H9 (cell line): ENCODE measurements around the gene PIP4K2A. TPM values are rescaled to one million over a fixed set of nuclear protein-coding genes. Genes with fewer than 3 reads are reported as not detected.

Experiments used
- DNase-seq: peaks from one replicate; pipeline ENCODE4 v3.0.0-alpha.2; 2017
- H2AFZ ChIP-seq: one replicate; pipeline ENCODE4 v1.6.1; 2013; ENCODE audit warnings: mild to moderate bottlenecking, low read length, control low read depth, moderate library complexity
- H2AK5ac ChIP-seq: 2 replicates; pipeline ENCODE4 v1.6.1; 2013; ENCODE audit warnings: low read length, control low read depth, mixed read lengths; ENCODE audit not compliant: insufficient read length
- H2BK120ac ChIP-seq: one replicate; pipeline ENCODE4 v1.6.1; 2013; ENCODE audit warnings: low read depth, mild to moderate bottlenecking, low read length, control low read depth, inconsistent platforms; ENCODE audit not compliant: poor library complexity, severe bottlenecking
- H2BK12ac ChIP-seq: 2 replicates; pipeline ENCODE4 v1.6.1; 2013; ENCODE audit warnings: low read length, control low read depth, mixed read lengths, low read depth; ENCODE audit not compliant: insufficient read length
- H2BK15ac ChIP-seq: 2 replicates; pipeline ENCODE4 v1.6.1; 2013; ENCODE audit warnings: low read depth, low read length, control low read depth
- H2BK20ac ChIP-seq: one replicate; pipeline ENCODE4 v1.6.1; 2013; ENCODE audit warnings: low read depth, mild to moderate bottlenecking, low read length, control low read depth, inconsistent platforms; ENCODE audit not compliant: poor library complexity, severe bottlenecking
- H2BK5ac ChIP-seq: 2 replicates; pipeline ENCODE4 v1.6.1; 2013; ENCODE audit warnings: low read length, control low read depth, mixed read lengths; ENCODE audit not compliant: insufficient read length
- H3K14ac ChIP-seq: 2 replicates; pipeline ENCODE4 v1.6.1; 2013; ENCODE audit warnings: low read length, control low read depth; ENCODE audit not compliant: insufficient read depth
- H3K18ac ChIP-seq: 2 replicates; pipeline ENCODE4 v1.6.1; 2013; ENCODE audit warnings: low read depth, mild to moderate bottlenecking, mixed read lengths, low read length, control low read depth; ENCODE audit not compliant: insufficient read length
- H3K23ac ChIP-seq: 2 replicates; pipeline ENCODE4 v1.6.1; 2013; ENCODE audit warnings: low read length, control low read depth, mixed read lengths, low read depth; ENCODE audit not compliant: insufficient read length
- H3K23me2 ChIP-seq: 2 replicates; pipeline ENCODE4 v1.6.1; 2013; ENCODE audit warnings: low read depth, mild to moderate bottlenecking, mixed read lengths, low read length, control low read depth; ENCODE audit not compliant: insufficient read length, poor library complexity, severe bottlenecking
- H3K27ac ChIP-seq: 2 replicates; pipeline ENCODE4 v1.5.1; 2013; ENCODE audit warnings: low read length, control low read depth, mixed read lengths, low read depth; ENCODE audit not compliant: insufficient read length
- H3K27me3 ChIP-seq: 2 replicates; pipeline ENCODE4 v1.6.1; 2013; ENCODE audit warnings: low read length, control low read depth, inconsistent platforms; ENCODE audit not compliant: insufficient read depth
- H3K4ac ChIP-seq: 2 replicates; pipeline ENCODE4 v1.6.1; 2013; ENCODE audit warnings: low read depth, mild to moderate bottlenecking, control low read depth, inconsistent platforms, low read length, moderate library complexity
- H3K4me1 ChIP-seq: 2 replicates; pipeline ENCODE4 v1.6.1; 2013; ENCODE audit warnings: low read length, control low read depth, inconsistent platforms; ENCODE audit not compliant: insufficient read depth
- H3K4me2 ChIP-seq: 2 replicates; pipeline ENCODE4 v1.6.1; 2013; ENCODE audit warnings: low read length, control low read depth, mixed read lengths; ENCODE audit not compliant: insufficient read length, insufficient read depth
- H3K56ac ChIP-seq: 2 replicates; pipeline ENCODE4 v1.6.1; 2013; ENCODE audit warnings: low read depth, mild to moderate bottlenecking, mixed read lengths, low read length, control low read depth; ENCODE audit not compliant: insufficient read length
- H3K79me1 ChIP-seq: 2 replicates; pipeline ENCODE4 v1.6.1; 2013; ENCODE audit warnings: low read depth, mild to moderate bottlenecking, moderate library complexity, low read length, control low read depth, inconsistent platforms; ENCODE audit not compliant: insufficient read depth, poor library complexity, severe bottlenecking
- H3K79me2 ChIP-seq: 2 replicates; pipeline ENCODE4 v1.6.1; 2013; ENCODE audit warnings: low read length, control low read depth, inconsistent platforms; ENCODE audit not compliant: insufficient read depth
- H3K9ac ChIP-seq: 2 replicates; pipeline ENCODE4 v1.6.1; 2013; ENCODE audit warnings: low read length, control low read depth, mixed read lengths; ENCODE audit not compliant: insufficient read length; ENCODE audit errors: extremely low read depth
- H3K9me3 ChIP-seq: one replicate; pipeline ENCODE4 v1.6.1; 2013; ENCODE audit warnings: low read depth, low read length, inconsistent platforms; ENCODE audit not compliant: control insufficient read depth
- H3T11ph ChIP-seq: one replicate; pipeline ENCODE4 v1.6.1; 2013; ENCODE audit warnings: mild to moderate bottlenecking, low read length, control low read depth, inconsistent platforms
- H4K20me1 ChIP-seq: one replicate; pipeline ENCODE4 v1.6.1; 2013; ENCODE audit not compliant: control insufficient read depth, insufficient read length, insufficient read depth
- H4K5ac ChIP-seq: 2 replicates; pipeline ENCODE4 v1.6.1; 2013; ENCODE audit warnings: low read depth, mild to moderate bottlenecking, mixed read lengths, low read length, control low read depth; ENCODE audit not compliant: insufficient read length
- H4K8ac ChIP-seq: replicated peaks from 2 replicates; pipeline ENCODE4 v1.6.1; 2013; ENCODE audit warnings: low read length, control low read depth, mixed read lengths, low read depth; ENCODE audit not compliant: insufficient read length
- H4K91ac ChIP-seq: 2 replicates; pipeline ENCODE4 v1.6.1; 2013; ENCODE audit warnings: low read depth, mild to moderate bottlenecking, moderate library complexity, mixed read lengths, low read length, control low read depth; ENCODE audit not compliant: insufficient read length
- H3K27ac Mint-ChIP-seq, 3 experiments: 2 replicates in 2 of 3; 3 replicates in 1 of 3; pipeline ENCODE4 v1.8.0; 2020 to 2021; ENCODE audit warnings: mixed read lengths in 3 of 3, mild to moderate bottlenecking in 1 of 3, moderate library complexity in 1 of 3
- H3K27me3 Mint-ChIP-seq: 2 replicates; pipeline ENCODE4 v1.8.0; 2021; ENCODE audit warnings: low read depth, mild to moderate bottlenecking, moderate library complexity, mixed read lengths
- H3K36me3 Mint-ChIP-seq, 3 experiments: 2 replicates in 2 of 3; 3 replicates in 1 of 3; pipeline ENCODE4 v1.8.0; 2020 to 2021; ENCODE audit warnings: low read depth in 3 of 3, mixed read lengths in 3 of 3; ENCODE audit not compliant: insufficient read depth in 1 of 3
- H3K4me1 Mint-ChIP-seq, 2 experiments: 2 replicates each; pipeline ENCODE4 v1.8.0; 2020; ENCODE audit warnings: mixed read lengths in 2 of 2
- H3K4me3 Mint-ChIP-seq, 2 experiments: 2 replicates in 1 of 2; 3 replicates in 1 of 2; pipeline ENCODE4 v1.8.0; 2020 to 2021; ENCODE audit warnings: mild to moderate bottlenecking in 2 of 2, mixed read lengths in 2 of 2, moderate library complexity in 1 of 2
- H3K9me3 Mint-ChIP-seq, 2 experiments: 2 replicates in 1 of 2; 3 replicates in 1 of 2; pipeline ENCODE4 v1.8.0; 2020; ENCODE audit warnings: mild to moderate bottlenecking in 2 of 2, mixed read lengths in 2 of 2, moderate library complexity in 1 of 2
- WGBS: extraction: QIAGEN DNeasy Blood & Tissue Kit; methylation state at CpG from one replicate; pipeline ENCODE4 v1.1.7; 2013; ENCODE audit warnings: missing lambda C conversion rate, low lambda C conversion rate, mixed read lengths; ENCODE audit not compliant: insufficient read length; ENCODE audit errors: extremely low coverage; 5-methylcytosine and 5-hydroxymethylcytosine counted together
- total RNA-seq: library from RNA; stranded (reverse); gene quantifications from 2 replicates; pipeline ENCODE4 v1.2.1, GENCODE V29; 2021
- TF ChIP-seq, protein P1 (sequence below): fragments of 200-600 bp; sonication (generic); conservative IDR thresholded peaks from 3 replicates; pipeline ENCODE4 v1.8.0; 2021; ENCODE audit warnings: antibody characterized with exemption, mild to moderate bottlenecking

PIP4K2A gene
- total RNA-seq, 1 experiment from 2014 or later = 33.6 TPM

DNA sequence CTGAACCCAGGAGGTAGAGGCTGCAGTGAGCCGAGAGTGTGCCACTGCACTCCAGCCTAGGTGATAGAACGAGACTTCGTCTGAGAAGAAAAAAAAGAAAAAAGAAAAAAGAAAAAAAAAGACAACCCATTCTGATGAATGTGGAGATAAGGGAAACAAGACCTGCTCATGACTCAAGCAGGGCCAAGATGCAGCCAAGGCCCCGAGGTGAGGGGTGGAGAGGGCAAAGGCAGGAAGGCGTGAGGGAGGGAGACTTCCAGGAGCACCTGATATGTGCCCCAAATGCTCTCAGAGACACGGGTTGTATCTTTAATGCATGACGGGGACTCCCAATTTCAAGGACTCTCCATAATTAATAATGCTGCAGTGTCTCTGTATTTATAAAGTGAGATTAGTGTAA lies 134.6 kb downstream of the PIP4K2A start:
- H3K14ac ChIP-seq = no peak overlapping the region
- H4K20me1 ChIP-seq = no peaks in the 10 kb centered on the region
- Mint-ChIP-seq H3K4me3 (no peak overlapping the region), H3K27me3 (no peaks in the 10 kb centered on the region; the same call in 1 of the 2 replicates), H3K9me3 (no peaks in the 10 kb centered on the region), H3K36me3 (peaks cover 20 to 31% (median 27%) of the 10 kb centered on the region in 3 experiments), H3K4me1 (0 out of 4 replicates have a peak, but pooled peaks cover 0 to 3% of the 10 kb centered on the region in 2 experiments), H3K27ac (peak overlapping the region in 1 of 3 experiments; percentile 62; a peak in 2 of 7 replicates)
- no peak overlapping the region for H4K5ac ChIP-seq
- H3T11ph ChIP-seq = no peak overlapping the region
- H3K9me3 ChIP-seq = no peaks in the 10 kb centered on the region
- no peak overlapping the region for H3K9ac ChIP-seq
- H3K4ac ChIP-seq = no peak overlapping the region
- DNase-seq = no peak
- no peaks in the 10 kb centered on the region for H3K79me2 ChIP-seq
- no peaks in the 10 kb centered on the region for H3K27me3 ChIP-seq
- no peak overlapping the region for H2BK15ac ChIP-seq
- no peak overlapping the region for H4K91ac ChIP-seq
- H3K56ac ChIP-seq = no peak overlapping the region
- no peak overlapping the region for H2BK120ac ChIP-seq
- H3K18ac ChIP-seq = no peak overlapping the region
- H2BK12ac ChIP-seq = no peak overlapping the region
- H2BK20ac ChIP-seq = no peak overlapping the region
- no peak overlapping the region for H2AFZ ChIP-seq
- no peak overlapping the region for H4K8ac ChIP-seq
- no peak overlapping the region for H3K27ac ChIP-seq
- no CpG with 5 or more reads among the region's 7 CpGs for WGBS
- TF ChIP-seq, protein P1, sequence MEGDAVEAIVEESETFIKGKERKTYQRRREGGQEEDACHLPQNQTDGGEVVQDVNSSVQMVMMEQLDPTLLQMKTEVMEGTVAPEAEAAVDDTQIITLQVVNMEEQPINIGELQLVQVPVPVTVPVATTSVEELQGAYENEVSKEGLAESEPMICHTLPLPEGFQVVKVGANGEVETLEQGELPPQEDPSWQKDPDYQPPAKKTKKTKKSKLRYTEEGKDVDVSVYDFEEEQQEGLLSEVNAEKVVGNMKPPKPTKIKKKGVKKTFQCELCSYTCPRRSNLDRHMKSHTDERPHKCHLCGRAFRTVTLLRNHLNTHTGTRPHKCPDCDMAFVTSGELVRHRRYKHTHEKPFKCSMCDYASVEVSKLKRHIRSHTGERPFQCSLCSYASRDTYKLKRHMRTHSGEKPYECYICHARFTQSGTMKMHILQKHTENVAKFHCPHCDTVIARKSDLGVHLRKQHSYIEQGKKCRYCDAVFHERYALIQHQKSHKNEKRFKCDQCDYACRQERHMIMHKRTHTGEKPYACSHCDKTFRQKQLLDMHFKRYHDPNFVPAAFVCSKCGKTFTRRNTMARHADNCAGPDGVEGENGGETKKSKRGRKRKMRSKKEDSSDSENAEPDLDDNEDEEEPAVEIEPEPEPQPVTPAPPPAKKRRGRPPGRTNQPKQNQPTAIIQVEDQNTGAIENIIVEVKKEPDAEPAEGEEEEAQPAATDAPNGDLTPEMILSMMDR = no peak
- no peak overlapping the region for H3K23ac ChIP-seq
- H3K4me2 ChIP-seq = no peak overlapping the region
- no peak overlapping the region for H2BK5ac ChIP-seq
- H3K23me2 ChIP-seq = no peaks in the 10 kb centered on the region
- H3K79me1 ChIP-seq = no peaks in the 10 kb centered on the region
- H3K4me1 ChIP-seq = no peaks in the 10 kb centered on the region
- no peak overlapping the region for H2AK5ac ChIP-seq
